IPS-15b (cell line): ENCODE measurements around the gene KRTAP1-4.

Experiments
- H3K27me3 ChIP-seq: one replicate; pipeline ENCODE4 v1.6.1; 2013; ENCODE audit warnings: low read length; ENCODE audit not compliant: control insufficient read depth, insufficient read depth
- H3K36me3 ChIP-seq: one replicate; pipeline ENCODE4 v1.6.1; 2013; ENCODE audit warnings: low read length; ENCODE audit not compliant: control insufficient read depth, insufficient read depth
- H3K4me1 ChIP-seq: one replicate; pipeline ENCODE4 v1.6.1; 2013; ENCODE audit warnings: mild to moderate bottlenecking, low read length; ENCODE audit not compliant: control insufficient read depth, insufficient read depth
- H3K4me3 ChIP-seq: one replicate; pipeline ENCODE4 v1.5.1; 2013; ENCODE audit warnings: low read depth, low read length
- H3K9ac ChIP-seq: one replicate; pipeline ENCODE4 v1.6.1; 2013; ENCODE audit warnings: low read depth, mild to moderate bottlenecking, low read length
- H3K9me3 ChIP-seq: one replicate; pipeline ENCODE4 v1.6.1; 2013; ENCODE audit warnings: mild to moderate bottlenecking, low read length; ENCODE audit not compliant: control insufficient read depth, insufficient read depth

KRTAP1-4 gene

GRCh38 chr17:40997361-40997760 is 32.6 kb downstream of the KRTAP1-4 start:
- Histone ChIP-seq H3K27me3 (no peaks in the 10 kb centered on the region), H3K9ac (no peak overlapping the region), H3K36me3 (no peaks in the 10 kb centered on the region), H3K9me3 (no peaks in the 10 kb centered on the region), H3K4me1 (no peaks in the 10 kb centered on the region), H3K4me3 (no peak overlapping the region)

GRCh38 chr17:40996829-40997228 is 33.2 kb downstream of the KRTAP1-4 start:
- H3K36me3 ChIP-seq, result no peaks in the 10 kb centered on the region
- H3K4me3 ChIP-seq, result no peak overlapping the region
- H3K27me3 ChIP-seq, result no peaks in the 10 kb centered on the region
- no peaks in the 10 kb centered on the region for H3K4me1 ChIP-seq
- H3K9ac ChIP-seq, result no peak overlapping the region
- H3K9me3 ChIP-seq, result no peaks in the 10 kb centered on the region

GRCh38 chr17:40995116-40995515 is 34.9 kb downstream of the KRTAP1-4 start:
- Histone ChIP-seq H3K4me3 (no peak overlapping the region), H3K4me1 (no peaks in the 10 kb centered on the region), H3K9ac (no peak overlapping the region), H3K9me3 (no peaks in the 10 kb centered on the region), H3K27me3 (no peaks in the 10 kb centered on the region), H3K36me3 (no peaks in the 10 kb centered on the region)

DNA sequence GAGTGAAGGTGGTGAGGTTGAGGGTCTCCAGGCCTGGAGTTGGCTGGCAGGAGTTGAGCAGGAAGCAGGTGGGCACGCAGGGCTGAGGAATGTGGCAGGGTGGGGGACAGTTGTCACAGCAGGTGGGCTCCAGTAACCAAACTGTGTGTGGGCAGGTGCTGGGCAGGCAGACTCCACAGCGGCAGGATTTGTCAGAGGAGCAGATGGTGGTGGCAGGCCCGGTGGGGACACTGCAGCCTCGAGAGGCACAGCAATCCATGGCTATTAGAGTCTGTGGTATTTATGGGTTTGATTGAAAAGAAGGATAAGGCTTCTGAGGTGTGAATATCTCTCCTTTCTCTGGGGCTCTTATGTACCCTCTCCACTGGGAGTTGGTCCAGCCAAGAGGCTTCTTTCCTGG is 36.2 kb downstream of the KRTAP1-4 start, which contains the start of gene KRTAP3-3:
KRTAP3-3 (minus strand) TSS at position 326 of the 400 bp plus-strand sequence; CDS start at position 259, 67 bp downstream.
- Histone ChIP-seq H3K9ac (no peak within 1 kb of the TSS), H3K27me3 (no peaks in the 10 kb centered on the region), H3K9me3 (no peaks in the 10 kb centered on the region), H3K36me3 (no peaks in the 10 kb centered on the region), H3K4me1 (no peaks in the 10 kb centered on the region), H3K4me3 (no peak within 1 kb of the TSS)

- H3K27me3 ChIP-seq, result no peaks in the 10 kb centered on the region
These were observed 36.9 kb downstream of the KRTAP1-4 start for GRCh38 chr17:40993084-40993483.

GRCh38 chr17:40992666-40993065 is 37.3 kb downstream of the KRTAP1-4 start:
- Histone ChIP-seq H3K27me3 (no peaks in the 10 kb centered on the region), H3K36me3 (no peaks in the 10 kb centered on the region), H3K9me3 (no peaks in the 10 kb centered on the region), H3K9ac (no peak overlapping the region), H3K4me3 (no peak overlapping the region), H3K4me1 (no peaks in the 10 kb centered on the region)

More at GRCh38 chr17:40993084-40993483, 36.9 kb downstream of the KRTAP1-4 start:
- Histone ChIP-seq H3K9me3 (no peaks in the 10 kb centered on the region), H3K9ac (no peak overlapping the region), H3K4me3 (no peak overlapping the region), H3K36me3 (no peaks in the 10 kb centered on the region), H3K4me1 (no peaks in the 10 kb centered on the region)

DNA sequence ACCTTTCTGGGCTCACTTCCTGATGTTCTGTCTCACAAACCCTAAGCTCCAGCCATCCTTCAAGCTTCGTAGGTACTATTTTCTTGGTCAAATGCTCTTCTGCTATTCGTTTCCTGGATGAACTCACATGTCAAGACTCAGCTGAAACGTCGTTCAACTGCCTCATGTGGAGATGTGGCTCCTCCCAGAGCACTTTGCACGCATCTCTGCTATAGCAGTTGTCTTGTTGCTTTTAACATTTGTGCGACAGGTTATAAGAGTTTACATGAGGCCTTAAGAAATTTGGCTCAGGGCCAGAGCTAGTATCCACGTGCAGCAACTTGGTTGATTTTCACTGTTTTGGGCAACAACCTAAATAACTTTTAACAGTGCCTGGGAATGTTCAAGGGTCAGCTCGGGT is 43.1 kb downstream of the KRTAP1-4 start:
- no peaks in the 10 kb centered on the region for H3K27me3 ChIP-seq
- no peaks in the 10 kb centered on the region for H3K36me3 ChIP-seq
- no peak overlapping the region for H3K9ac ChIP-seq
- no peak overlapping the region for H3K4me3 ChIP-seq
- H3K4me1 ChIP-seq, result no peaks in the 10 kb centered on the region
- H3K9me3 ChIP-seq, result no peaks in the 10 kb centered on the region

GRCh38 chr17:40984226-40984625 is 45.8 kb downstream of the KRTAP1-4 start, which contains the start of gene KRT40:
KRT40 (minus strand) TSS chr17:40984326; CDS start chr17:40984273, 53 bp downstream.
- Histone ChIP-seq H3K36me3 (no peaks in the 10 kb centered on the region), H3K9me3 (no peaks in the 10 kb centered on the region), H3K27me3 (no peaks in the 10 kb centered on the region), H3K9ac (no peak within 1 kb of the TSS), H3K4me3 (no peak within 1 kb of the TSS), H3K4me1 (no peaks in the 10 kb centered on the region)

GRCh38 chr17:40981115-40981514 is 48.9 kb downstream of the KRTAP1-4 start:
- Histone ChIP-seq H3K9ac (no peak overlapping the region), H3K27me3 (no peaks in the 10 kb centered on the region), H3K36me3 (no peaks in the 10 kb centered on the region), H3K4me1 (no peaks in the 10 kb centered on the region), H3K4me3 (no peak overlapping the region), H3K9me3 (no peaks in the 10 kb centered on the region)

DNA sequence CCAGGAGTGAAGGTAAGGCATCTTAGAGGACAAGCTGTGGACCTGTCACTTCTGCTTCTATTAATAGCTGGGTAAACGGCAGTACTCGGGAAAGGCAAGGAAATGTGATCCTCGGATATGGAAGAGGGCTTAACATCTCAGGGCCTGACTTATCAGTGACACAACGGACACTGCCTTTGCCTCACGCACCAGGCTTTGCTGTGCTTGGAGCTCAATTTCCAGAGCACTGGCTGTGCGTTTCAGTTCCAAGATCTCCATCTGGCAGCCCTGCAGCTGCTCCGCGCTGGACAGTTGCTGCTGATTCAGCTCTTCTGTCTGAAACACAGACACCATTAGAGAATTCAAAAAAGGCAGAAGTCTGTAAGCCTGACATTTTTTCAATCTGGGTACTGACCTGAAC is 49.4 kb downstream of the KRTAP1-4 start:
- no peak overlapping the region for H3K9ac ChIP-seq
- H3K36me3 ChIP-seq, result no peaks in the 10 kb centered on the region
- no peaks in the 10 kb centered on the region for H3K4me1 ChIP-seq
- no peaks in the 10 kb centered on the region for H3K27me3 ChIP-seq
- no peak overlapping the region for H3K4me3 ChIP-seq
- no peaks in the 10 kb centered on the region for H3K9me3 ChIP-seq

DNA sequence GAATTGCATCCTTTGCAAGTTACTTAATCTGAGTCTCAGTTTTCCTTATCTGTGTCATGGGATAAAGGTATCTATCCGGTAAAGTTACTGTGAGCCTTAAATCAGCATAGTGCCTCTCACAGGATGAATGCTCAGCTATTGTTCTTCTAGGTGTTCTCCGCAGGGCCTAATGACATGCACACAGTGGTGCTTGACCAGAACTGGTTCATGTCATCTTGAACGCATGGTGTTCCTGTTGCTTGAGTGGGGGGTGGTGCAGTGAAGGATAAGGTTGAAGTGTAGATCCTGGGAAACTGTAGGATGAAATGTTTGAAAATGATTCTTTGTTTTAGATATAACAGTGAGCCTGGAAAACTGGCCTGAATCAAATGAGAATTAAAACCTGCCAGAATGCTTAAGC is 49.9 kb downstream of the KRTAP1-4 start:
- Histone ChIP-seq H3K9ac (no peak overlapping the region), H3K36me3 (no peaks in the 10 kb centered on the region), H3K4me1 (no peaks in the 10 kb centered on the region), H3K27me3 (no peaks in the 10 kb centered on the region), H3K4me3 (no peak overlapping the region), H3K9me3 (no peaks in the 10 kb centered on the region)
